Fibroblast of mammary gland (primary cell): ENCODE data around the gene DCST1.
A peak's percentile ranks its signal among the peaks of the same experiment; 100 is the strongest.

Source experiments
- DNase-seq: peaks from one replicate; pipeline ENCODE4 v3.0.0-alpha.2; 2010; ENCODE audit warnings: low read depth
- H3K4me3 ChIP-seq: 2 replicates; pipeline ENCODE4 v1.5.1; 2011; ENCODE audit warnings: low read depth, mild to moderate bottlenecking, low read length, moderate library complexity; ENCODE audit not compliant: control insufficient read depth
- TF ChIP-seq, protein P1 (sequence below): conservative IDR thresholded peaks from 2 replicates; pipeline ENCODE4 v1.5.1; 2011; ENCODE audit warnings: low read depth, low read length, inconsistent platforms; ENCODE audit not compliant: control insufficient read depth, insufficient read depth

The DCST1 gene

GRCh38 chr1:155091071-155092051 lies 57.7 kb downstream of the DCST1 start:
- peak; percentile 67 for DNase-seq
- TF ChIP-seq, protein P1, sequence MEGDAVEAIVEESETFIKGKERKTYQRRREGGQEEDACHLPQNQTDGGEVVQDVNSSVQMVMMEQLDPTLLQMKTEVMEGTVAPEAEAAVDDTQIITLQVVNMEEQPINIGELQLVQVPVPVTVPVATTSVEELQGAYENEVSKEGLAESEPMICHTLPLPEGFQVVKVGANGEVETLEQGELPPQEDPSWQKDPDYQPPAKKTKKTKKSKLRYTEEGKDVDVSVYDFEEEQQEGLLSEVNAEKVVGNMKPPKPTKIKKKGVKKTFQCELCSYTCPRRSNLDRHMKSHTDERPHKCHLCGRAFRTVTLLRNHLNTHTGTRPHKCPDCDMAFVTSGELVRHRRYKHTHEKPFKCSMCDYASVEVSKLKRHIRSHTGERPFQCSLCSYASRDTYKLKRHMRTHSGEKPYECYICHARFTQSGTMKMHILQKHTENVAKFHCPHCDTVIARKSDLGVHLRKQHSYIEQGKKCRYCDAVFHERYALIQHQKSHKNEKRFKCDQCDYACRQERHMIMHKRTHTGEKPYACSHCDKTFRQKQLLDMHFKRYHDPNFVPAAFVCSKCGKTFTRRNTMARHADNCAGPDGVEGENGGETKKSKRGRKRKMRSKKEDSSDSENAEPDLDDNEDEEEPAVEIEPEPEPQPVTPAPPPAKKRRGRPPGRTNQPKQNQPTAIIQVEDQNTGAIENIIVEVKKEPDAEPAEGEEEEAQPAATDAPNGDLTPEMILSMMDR = peak; percentile 92

GRCh38 chr1:155092131-155092530 lies 58.5 kb downstream of the DCST1 start:
- H3K4me3 ChIP-seq = no peak overlapping the region
- TF ChIP-seq, protein P1 = no peak

More at GRCh38 chr1:155091071-155092051, 57.7 kb downstream of the DCST1 start:
- H3K4me3 ChIP-seq = no peak overlapping the region

GRCh38 chr1:155092641-155093040 lies 59.0 kb downstream of the DCST1 start:
- TF ChIP-seq, protein P1 = no peak
- H3K4me3 ChIP-seq = no peak overlapping the region
- DNase-seq = no peak

More at GRCh38 chr1:155092131-155092530, 58.5 kb downstream of the DCST1 start:
- DNase-seq = no peak

GRCh38 chr1:155093911-155094621 lies 60.4 kb downstream of the DCST1 start:
- H3K4me3 ChIP-seq = no peak overlapping the region
- TF ChIP-seq, protein P1 = peak; percentile 43
- DNase-seq = peak; percentile 49

GRCh38 chr1:155094622-155094948 lies 61.0 kb downstream of the DCST1 start:
- no peak overlapping the region for H3K4me3 ChIP-seq
- no peak for DNase-seq
- TF ChIP-seq, protein P1 = no peak

GRCh38 chr1:155099331-155099730 lies 65.7 kb downstream of the DCST1 start:
- H3K4me3 ChIP-seq = no peak overlapping the region
- TF ChIP-seq, protein P1 = no peak
- DNase-seq = no peak
